Left lung (tissue), 10 donors: ENCODE data around the gene FBXW8. TPM values are rescaled to one million over a fixed set of nuclear protein-coding genes. Genes with fewer than 3 reads are reported as not detected.

Source experiments
- ATAC-seq: fragments of 200-7000 bp; cut with Tn5 transposase; one replicate; pipeline ENCODE4 v1.9.1; 2020; ENCODE audit warnings: moderate library complexity
- DNase-seq, 4 donors: peaks; one replicate each; pipeline ENCODE4 v3.0.0-alpha.2; 2013 to 2020
- H3K27ac ChIP-seq, 2 donors: fragments of 200-600 bp; sonication (generic) in 1 of 2; one replicate each; pipeline versions ENCODE4 v1.5.0 to v1.8.0; 2020 to 2021
- H3K27me3 ChIP-seq, 2 donors: fragments of 200-600 bp; sonication (generic) in 1 of 2; one replicate each; pipeline versions ENCODE4 v1.5.0 to v1.8.0; 2020 to 2021
- H3K36me3 ChIP-seq, 2 donors: fragments of 200-600 bp; sonication (generic) in 1 of 2; one replicate each; pipeline versions ENCODE4 v1.5.0 to v1.8.0; 2020 to 2021
- H3K4me1 ChIP-seq, 2 donors: fragments of 200-600 bp; one replicate each; pipeline ENCODE4 v1.8.0; 2021
- H3K4me3 ChIP-seq, 2 donors: fragments of 200-600 bp; sonication (generic) in 1 of 2; one replicate each; pipeline versions ENCODE4 v1.5.0 to v1.8.0; 2020 to 2021; ENCODE audit warnings: mild to moderate bottlenecking in 1 of 2
- H3K9me3 ChIP-seq, 2 donors: fragments of 200-600 bp; sonication (generic) in 1 of 2; one replicate each; pipeline versions ENCODE4 v1.5.0 to v1.8.0; 2020 to 2021
- CTCF ChIP-seq, 2 donors: fragments of 200-600 bp; sonication (generic) in 1 of 2; IDR thresholded peaks; one replicate each; pipeline versions ENCODE4 v1.5.0 to v1.8.0; 2021; ENCODE audit warnings: antibody characterized with exemption in 2 of 2
- intact Hi-C, 2 donors: fragments of 100-400 bp; cut with DNase I; formaldehyde crosslinking; loops; one replicate each; pipeline versions ENCODE4 v1.11.2 to v1.14.2; 2022
- polyA plus RNA-seq, 6 donors: library from polyadenylated mRNA; unstranded; fragments of 120-200 nt; gene quantifications; one replicate each; pipeline ENCODE4 v1.2.1, GENCODE V29; 2013; ENCODE audit not compliant: insufficient read length in 6 of 6
- total RNA-seq, 2 donors: library from RNA; stranded (reverse); fragmentation: NEBNext Ultra II Directional; extraction: Animal tissue kit (Norgen Biotek cat#: 25700); gene quantifications; one replicate each; pipeline ENCODE4 v1.2.1, GENCODE V29; 2021
- donor health status: DM: no; HTN: yes; CAD: no.
- donor health status: DM: no; HTN: no; CAD: no.

FBXW8 gene
- total and polyA plus RNA-seq, 8 donors = 16.0 to 28.4 (median 24.6) TPM

- peaks cover 0 to 16% of the 10 kb centered on the region in 2 donors for H3K4me1 ChIP-seq
- H3K9me3 ChIP-seq = no peaks in the 10 kb centered on the region
- no peak overlapping the region for H3K27ac ChIP-seq
- no peak for ATAC-seq
- H3K4me3 ChIP-seq = no peak overlapping the region
- H3K27me3 ChIP-seq = peaks cover 3 to 55% of the 10 kb centered on the region in 2 donors
- peak in 1 of 4 donors; percentile 12 for DNase-seq
- peaks cover 0 to 17% of the 10 kb centered on the region in 2 donors for H3K36me3 ChIP-seq
- TF ChIP-seq CTCF (IDR thresholded peaks at IDR 0.05) = no peak
- intact Hi-C loops = no loop called here
Observed at GRCh38 chr12:117034249-117034648, 123.5 kb downstream of the FBXW8 start.

GRCh38 chr12:117034701-117035151 is 124.0 kb downstream of the FBXW8 start:
- intact Hi-C loops = no loop called here
- Histone ChIP-seq H3K27ac (no peak overlapping the region), H3K36me3 (peaks cover 0 to 12% of the 10 kb centered on the region in 2 donors), H3K27me3 (peaks cover 3 to 55% of the 10 kb centered on the region in 2 donors), H3K4me3 (no peak overlapping the region), H3K4me1 (peaks cover 0 to 19% of the 10 kb centered on the region in 2 donors), H3K9me3 (no peaks in the 10 kb centered on the region)
- ATAC-seq (no peak), DNase-seq (peak in 2 of 4 donors; percentile 14 to 43)
- TF ChIP-seq CTCF (IDR thresholded peaks at IDR 0.05) = no peak

GRCh38 chr12:117035287-117035686 is 124.5 kb downstream of the FBXW8 start:
- H3K9me3 ChIP-seq = no peaks in the 10 kb centered on the region
- H3K27me3 ChIP-seq = peaks cover 3 to 55% of the 10 kb centered on the region in 2 donors
- no peak for TF ChIP-seq CTCF (IDR thresholded peaks at IDR 0.05)
- intact Hi-C loops = no loop called here
- no peak overlapping the region for H3K4me3 ChIP-seq
- H3K27ac ChIP-seq = no peak overlapping the region
- no peak for ATAC-seq
- peaks cover 0 to 24% of the 10 kb centered on the region in 2 donors for H3K4me1 ChIP-seq
- H3K36me3 ChIP-seq = peaks cover 0 to 7% of the 10 kb centered on the region in 2 donors
- DNase-seq = no peak

- Histone ChIP-seq H3K9me3 (no peaks in the 10 kb centered on the region), H3K27ac (no peak overlapping the region), H3K27me3 (peaks cover 3 to 55% of the 10 kb centered on the region in 2 donors), H3K4me3 (no peak overlapping the region), H3K4me1 (peaks cover 0 to 31% of the 10 kb centered on the region in 2 donors), H3K36me3 (no peaks in the 10 kb centered on the region)
- DNase-seq = peak in 1 of 4 donors; percentile 41
- no peak for ATAC-seq
- TF ChIP-seq CTCF (IDR thresholded peaks at IDR 0.05) = no peak
- intact Hi-C loops = no loop called here
Observed at GRCh38 chr12:117036046-117036445, 125.3 kb downstream of the FBXW8 start.

GRCh38 chr12:117036547-117036946 is 125.8 kb downstream of the FBXW8 start:
- no peaks in the 10 kb centered on the region for H3K36me3 ChIP-seq
- no peak overlapping the region for H3K4me3 ChIP-seq
- ATAC-seq (no peak), DNase-seq (peak in 1 of 4 donors; percentile 45)
- H3K9me3 ChIP-seq = no peaks in the 10 kb centered on the region
- no peak overlapping the region for H3K27ac ChIP-seq
- peaks cover 0 to 31% of the 10 kb centered on the region in 2 donors for H3K4me1 ChIP-seq
- H3K27me3 ChIP-seq = peaks cover 3 to 55% of the 10 kb centered on the region in 2 donors
- intact Hi-C loops = no loop called here
- no peak for TF ChIP-seq CTCF (IDR thresholded peaks at IDR 0.05)
